Activated T-helper 17 cell treated with anti-CD3 and anti-CD28 coated beads, Interleukin-2, amount 50 U/mL, for 72 hours (primary cell): ENCODE results near the gene WDFY2. TPM values are rescaled to one million over a fixed set of nuclear protein-coding genes. Genes with fewer than 3 reads are reported as not detected.
A peak's percentile ranks its signal among the peaks of the same experiment; 100 is the strongest.

Source experiments
- ATAC-seq: fragments of 150-1000 bp; cut with Tn5 transposase; replicated peaks from 2 replicates; pipeline ENCODE4 v1.10.0; 2021; ENCODE audit warnings: mild to moderate bottlenecking, moderate library complexity
- H3K27ac Mint-ChIP-seq: one replicate; pipeline ENCODE4 v1.8.0; 2022; ENCODE audit warnings: mixed read lengths
- H3K27me3 Mint-ChIP-seq: one replicate; pipeline ENCODE4 v1.8.0; 2022; ENCODE audit warnings: mixed read lengths
- H3K36me3 Mint-ChIP-seq: one replicate; pipeline ENCODE4 v1.8.0; 2022; ENCODE audit warnings: low read depth, mild to moderate bottlenecking, mixed read lengths
- H3K4me1 Mint-ChIP-seq: one replicate; pipeline ENCODE4 v1.8.0; 2022; ENCODE audit warnings: mixed read lengths
- H3K4me3 Mint-ChIP-seq: one replicate; pipeline ENCODE4 v1.8.0; 2022; ENCODE audit warnings: mild to moderate bottlenecking, mixed read lengths
- H3K9me3 Mint-ChIP-seq: one replicate; pipeline ENCODE4 v1.8.0; 2022; ENCODE audit warnings: mixed read lengths
- total RNA-seq, 2 donors: library from RNA; stranded (reverse); gene quantifications; one replicate each; pipeline ENCODE4 v1.2.3, GENCODE V29; 2022

WDFY2 gene
- total RNA-seq, 2 donors from 2014 or later = 16.8 to 31.5 TPM

DNA sequence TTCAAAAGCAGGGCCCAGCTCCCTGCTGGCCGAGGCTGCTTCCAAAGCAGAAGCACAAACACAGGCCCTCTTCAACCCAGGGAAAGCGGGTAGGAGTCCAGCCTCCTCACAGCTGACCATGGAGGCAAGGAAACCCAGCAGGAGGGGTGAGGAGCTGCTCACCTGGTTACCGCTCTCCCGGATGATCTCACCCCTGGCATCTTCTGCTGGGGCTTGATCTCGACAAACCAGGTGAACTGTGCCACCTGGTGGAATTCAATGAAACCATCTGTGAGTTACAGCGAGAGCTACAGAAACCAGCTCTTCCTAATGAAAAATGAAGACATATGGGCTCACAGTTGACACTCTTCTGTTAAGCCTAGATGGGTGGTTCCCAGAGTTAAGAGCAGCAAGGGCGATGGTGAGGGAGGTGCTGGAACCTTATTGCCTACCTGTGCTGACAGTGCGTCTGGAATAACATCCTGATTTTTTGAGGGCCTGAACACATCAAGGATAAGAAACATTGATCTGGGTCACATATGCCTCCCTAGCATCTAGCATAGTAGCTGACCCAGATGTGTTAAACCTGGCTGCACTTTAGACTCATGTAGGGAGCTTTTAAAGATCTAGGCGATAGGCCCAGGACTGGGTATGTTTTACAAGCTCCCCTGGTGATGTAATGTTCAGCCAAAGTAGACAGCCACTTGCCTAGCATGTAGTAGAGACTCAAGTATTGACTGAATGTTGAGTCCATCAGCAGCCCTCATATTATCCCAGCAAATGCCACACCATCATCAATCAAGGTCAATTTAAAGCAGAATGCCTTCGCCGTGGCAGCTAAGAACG, 213.6 kb downstream of the WDFY2 start:
- H3K4me1 Mint-ChIP-seq = peaks cover 22% of the 10 kb centered on the region
- H3K4me3 Mint-ChIP-seq = no peak overlapping the region
- no peaks in the 10 kb centered on the region for H3K27me3 Mint-ChIP-seq
- peaks cover 5% of the 10 kb centered on the region for H3K36me3 Mint-ChIP-seq
- no peaks in the 10 kb centered on the region for H3K9me3 Mint-ChIP-seq
- no peak overlapping the region for H3K27ac Mint-ChIP-seq
- peak; percentile 42 for ATAC-seq

DNA sequence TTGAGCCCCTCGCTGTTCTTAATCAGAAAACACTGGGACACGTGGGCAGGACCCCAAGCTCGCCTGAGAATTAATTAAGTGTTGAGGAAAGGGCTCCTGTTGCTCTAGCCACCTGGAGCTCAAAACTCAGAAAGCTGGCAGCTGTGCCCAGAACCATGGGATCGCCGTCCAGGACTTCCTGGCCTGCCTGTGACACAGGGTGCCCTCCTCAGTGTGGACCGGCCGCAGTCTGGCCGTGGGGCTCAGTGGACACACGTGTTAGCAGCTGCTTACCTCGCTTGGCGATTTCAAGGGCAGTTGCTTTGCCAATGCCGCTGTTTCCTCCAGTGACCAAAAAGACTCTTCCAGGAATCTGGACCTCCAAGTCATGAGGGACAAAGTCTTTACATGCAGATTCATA, 215.0 kb downstream of the WDFY2 start:
- Mint-ChIP-seq H3K9me3 (no peaks in the 10 kb centered on the region), H3K27me3 (no peaks in the 10 kb centered on the region), H3K36me3 (peaks cover 8% of the 10 kb centered on the region), H3K4me1 (peaks cover 10% of the 10 kb centered on the region), H3K27ac (no peak overlapping the region), H3K4me3 (no peak overlapping the region)
- no peak for ATAC-seq

DNA sequence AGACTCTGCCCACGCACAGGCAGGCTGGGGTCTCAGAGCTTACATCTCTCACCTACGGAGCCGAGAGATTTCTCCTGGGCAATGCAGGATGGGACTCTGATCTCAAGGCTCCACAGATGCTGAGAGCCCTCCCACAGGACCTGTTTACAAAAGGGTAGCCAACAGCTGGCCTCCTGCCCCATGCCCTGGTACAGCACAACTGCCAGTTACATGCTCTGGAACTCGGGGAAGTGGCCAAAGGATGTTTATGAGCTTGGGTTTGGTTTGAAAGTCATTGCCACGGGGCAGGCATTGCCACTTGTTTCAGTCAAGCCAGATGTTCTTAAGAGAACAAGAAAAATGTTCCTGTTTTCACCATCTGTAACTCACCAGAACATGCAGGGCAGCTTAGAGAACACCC, 216.2 kb downstream of the WDFY2 start:
- Mint-ChIP-seq H3K9me3 (no peaks in the 10 kb centered on the region), H3K27ac (no peak overlapping the region), H3K4me1 (peaks cover 18% of the 10 kb centered on the region), H3K4me3 (no peak overlapping the region), H3K36me3 (peaks cover 14% of the 10 kb centered on the region), H3K27me3 (no peaks in the 10 kb centered on the region)
- ATAC-seq = no peak

DNA sequence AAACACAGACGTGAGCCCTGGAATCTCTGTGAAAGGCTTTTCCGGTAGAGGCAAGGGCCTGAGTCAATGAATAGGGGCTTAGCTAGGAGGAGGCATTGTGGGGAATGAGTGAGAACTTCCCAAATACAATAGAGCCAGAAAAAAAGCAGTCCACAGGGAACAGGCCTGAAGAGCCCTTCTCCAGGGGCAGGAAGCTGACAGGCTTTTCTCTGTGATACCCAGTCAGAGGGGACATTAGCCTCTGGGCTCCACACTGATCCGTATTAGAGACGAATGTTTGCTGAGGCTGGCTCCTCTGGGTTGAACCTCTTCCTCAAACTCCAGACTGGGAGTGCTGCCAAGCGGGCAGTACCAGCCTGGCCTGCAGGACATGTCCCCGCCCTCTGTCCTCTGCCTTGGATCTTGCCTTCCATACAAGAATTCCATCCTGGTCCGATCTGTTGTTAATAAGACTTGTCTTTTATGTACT, 217.4 kb downstream of the WDFY2 start:
- Mint-ChIP-seq H3K27me3 (no peaks in the 10 kb centered on the region), H3K36me3 (peaks cover 14% of the 10 kb centered on the region), H3K4me3 (peak overlapping the region; percentile 89), H3K27ac (peak overlapping the region; percentile 98), H3K9me3 (no peaks in the 10 kb centered on the region), H3K4me1 (peaks cover 26% of the 10 kb centered on the region)
- no peak for ATAC-seq

DNA sequence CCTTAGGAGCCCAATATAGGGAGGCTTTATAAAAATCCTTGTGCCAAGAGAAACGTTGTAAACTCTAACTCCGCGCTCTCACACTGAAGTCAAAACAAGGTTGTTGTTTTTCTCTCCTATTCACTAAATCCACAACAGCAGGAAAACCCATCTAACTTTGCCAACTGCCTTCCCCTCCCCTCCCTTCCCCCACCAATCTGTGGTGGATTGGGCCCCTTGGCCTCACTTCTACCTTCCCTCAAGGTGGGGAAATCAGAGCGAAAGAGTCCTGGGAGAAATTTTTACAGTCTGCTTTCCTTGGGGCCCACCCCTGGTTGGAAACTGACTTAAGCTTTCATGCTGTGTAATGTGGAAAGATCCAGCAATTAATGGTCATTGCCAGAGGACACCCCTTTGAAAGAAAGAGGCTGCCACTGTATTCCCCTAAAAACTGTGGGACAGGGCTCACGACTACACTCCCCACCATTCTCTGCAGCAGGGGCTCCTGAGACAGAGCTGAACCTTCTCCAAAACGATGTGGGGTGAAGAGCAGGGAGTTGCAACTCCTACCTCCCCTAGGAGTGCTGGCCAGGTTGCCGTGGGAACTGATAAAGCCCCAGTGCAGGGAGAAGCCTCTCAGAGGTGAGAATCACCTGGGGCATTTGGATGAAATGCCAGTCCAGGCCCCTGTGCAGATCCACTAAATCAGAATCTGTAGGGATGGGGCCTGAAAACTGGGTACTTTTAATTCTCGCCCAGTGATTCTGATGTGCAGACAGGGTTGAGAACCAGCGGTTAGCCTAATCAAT, 218.6 kb downstream of the WDFY2 start:
- H3K4me3 Mint-ChIP-seq = peak overlapping the region; percentile 89
- no peak for ATAC-seq
- H3K36me3 Mint-ChIP-seq = peaks cover 14% of the 10 kb centered on the region
- peak overlapping the region; percentile 98 for H3K27ac Mint-ChIP-seq
- no peaks in the 10 kb centered on the region for H3K27me3 Mint-ChIP-seq
- H3K9me3 Mint-ChIP-seq = no peaks in the 10 kb centered on the region
- peaks cover 28% of the 10 kb centered on the region for H3K4me1 Mint-ChIP-seq

DNA sequence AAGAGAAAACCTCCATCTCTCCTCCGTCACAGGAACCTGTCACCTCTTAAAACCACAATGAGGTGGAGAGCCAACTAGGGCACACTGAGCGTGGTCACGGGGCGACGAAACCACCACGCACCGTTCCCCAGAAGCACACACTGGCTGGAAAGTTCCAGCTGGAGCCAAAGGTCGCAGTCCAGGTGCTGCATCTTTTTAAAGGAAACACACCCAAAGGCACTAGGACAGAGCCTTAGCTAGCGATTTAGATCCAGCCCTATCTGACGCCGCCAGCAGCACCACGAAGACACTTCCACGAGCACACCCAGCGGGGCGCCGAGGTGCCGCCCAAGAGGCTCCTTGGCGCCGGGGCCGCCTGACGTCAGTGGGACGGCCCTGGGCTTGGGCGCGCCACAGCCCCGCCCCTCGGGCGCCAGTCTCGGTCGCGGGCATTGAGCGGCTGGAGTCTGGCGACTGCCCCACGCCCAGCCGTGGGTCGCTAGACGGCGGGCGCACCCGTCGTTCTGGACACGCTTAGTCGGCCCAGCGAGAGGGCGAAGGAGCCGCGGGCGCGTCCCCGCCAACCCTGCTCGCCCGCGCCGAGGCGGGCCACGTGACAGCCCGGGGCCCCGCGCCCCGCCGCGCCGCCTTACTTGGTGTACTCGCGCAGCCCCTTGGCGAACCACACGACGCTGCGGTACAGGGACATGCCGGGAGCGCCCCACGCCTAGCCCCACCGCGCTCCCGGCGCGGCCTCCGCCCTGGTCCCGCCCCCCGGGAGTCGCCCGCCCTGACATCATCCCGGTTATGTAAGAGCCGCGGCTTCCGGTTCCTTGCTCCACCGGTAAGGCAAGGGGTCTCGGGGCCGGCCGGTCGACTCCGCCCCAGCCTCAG, 219.4 kb downstream of the WDFY2 start, which contains the start of gene DHRS12:
TSS of gene DHRS12 (minus strand) at position 742 of the 873 bp plus-strand sequence. CDS start 4,504 bp downstream, outside the sequence.
- Mint-ChIP-seq H3K4me3 (peak within 1 kb of the TSS; percentile 89), H3K4me1 (peaks cover 28% of the 10 kb centered on the region), H3K9me3 (no peaks in the 10 kb centered on the region), H3K27ac (peak within 1 kb of the TSS; percentile 98), H3K36me3 (peaks cover 14% of the 10 kb centered on the region), H3K27me3 (no peaks in the 10 kb centered on the region)
- ATAC-seq = peak; percentile 78

DNA sequence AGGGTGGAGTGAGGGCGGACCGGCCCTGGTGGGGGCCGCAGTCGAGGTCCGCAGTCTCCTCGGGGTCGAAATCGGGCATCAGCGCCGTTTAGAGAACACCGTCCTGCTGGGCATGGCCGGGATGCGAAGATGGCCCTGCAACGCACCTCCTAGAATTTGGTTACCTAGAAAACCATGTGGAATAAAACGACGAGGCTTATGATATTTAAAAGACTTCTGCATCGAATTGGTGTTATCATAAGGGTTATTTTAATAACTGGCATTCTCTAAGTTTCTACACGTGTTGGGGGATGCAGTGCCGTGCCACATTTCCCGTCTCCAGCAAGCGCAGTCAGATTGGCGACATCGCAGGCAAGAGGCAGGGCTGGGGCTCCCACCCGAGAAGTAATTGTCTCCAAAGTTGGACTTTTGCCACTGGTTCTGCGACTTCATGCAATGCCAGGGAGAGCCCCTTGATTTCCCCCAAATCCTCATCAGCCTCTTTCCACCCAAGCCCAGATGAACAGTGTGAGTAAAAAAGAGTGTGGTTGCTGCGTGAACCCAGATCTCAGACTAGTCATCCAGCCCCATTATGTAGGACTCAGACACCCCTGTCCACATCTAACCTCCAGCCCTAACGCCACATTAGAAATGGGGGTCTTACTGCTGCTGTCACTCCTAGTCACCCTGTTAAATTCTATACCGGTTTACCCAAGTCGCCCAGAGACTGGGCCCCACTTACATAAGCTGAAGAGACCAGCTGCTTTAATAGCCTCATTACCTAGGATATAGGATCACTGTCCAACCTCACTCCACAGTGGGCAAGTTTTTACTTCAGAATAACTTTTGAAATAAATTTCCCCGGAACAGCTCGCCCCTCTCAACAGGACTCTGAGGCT, 220.3 kb downstream of the WDFY2 start:
- no peaks in the 10 kb centered on the region for H3K9me3 Mint-ChIP-seq
- H3K27me3 Mint-ChIP-seq = no peaks in the 10 kb centered on the region
- H3K27ac Mint-ChIP-seq = peak overlapping the region; percentile 94
- H3K4me1 Mint-ChIP-seq = peaks cover 28% of the 10 kb centered on the region
- ATAC-seq = peak; percentile 36
- peaks cover 20% of the 10 kb centered on the region for H3K36me3 Mint-ChIP-seq
- H3K4me3 Mint-ChIP-seq = peak overlapping the region; percentile 89

DNA sequence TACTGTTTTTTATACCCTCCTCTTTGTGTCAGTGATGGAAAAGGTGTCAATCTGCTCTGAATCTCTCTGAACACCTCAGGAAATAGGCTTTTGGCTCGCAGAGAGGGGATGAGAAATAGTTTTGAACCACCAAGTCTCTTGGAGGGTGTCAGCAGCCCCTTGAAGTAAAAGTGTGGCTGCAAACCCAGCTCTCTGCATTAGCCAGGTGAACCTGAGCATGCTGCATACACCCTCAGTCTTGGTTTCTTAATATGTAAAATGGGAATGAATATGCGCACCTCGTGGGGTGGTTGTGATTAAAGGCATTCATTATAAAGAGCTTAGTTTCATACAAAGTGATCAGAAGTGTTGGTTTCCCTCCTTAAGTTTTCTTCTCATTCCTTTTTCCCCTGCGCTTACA, 221.1 kb downstream of the WDFY2 start:
- Mint-ChIP-seq H3K36me3 (peaks cover 25% of the 10 kb centered on the region), H3K4me1 (peaks cover 28% of the 10 kb centered on the region), H3K27me3 (no peaks in the 10 kb centered on the region), H3K27ac (peak overlapping the region; percentile 94), H3K4me3 (peak overlapping the region; percentile 89), H3K9me3 (no peaks in the 10 kb centered on the region)
- no peak for ATAC-seq

DNA sequence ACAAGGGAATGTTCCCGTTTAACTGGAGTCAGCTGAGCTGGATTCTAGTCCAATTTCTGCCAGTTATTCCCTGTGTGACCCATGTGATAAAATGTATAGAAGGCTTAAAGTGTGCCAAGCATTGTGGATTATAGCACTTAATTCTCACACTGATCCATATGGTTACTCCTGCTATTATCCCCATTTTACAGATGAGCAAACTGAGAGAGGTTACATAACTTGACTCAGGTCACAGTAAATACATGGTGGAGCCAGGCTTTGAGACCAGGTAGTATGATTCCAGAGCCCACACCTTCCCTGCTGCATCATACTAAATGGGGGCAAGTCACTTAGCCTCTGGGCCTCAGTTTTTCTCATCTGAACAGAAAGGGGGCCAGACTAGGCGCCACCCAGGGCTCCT, 221.7 kb downstream of the WDFY2 start:
- peak overlapping the region; percentile 94 for H3K27ac Mint-ChIP-seq
- peak overlapping the region; percentile 89 for H3K4me3 Mint-ChIP-seq
- H3K4me1 Mint-ChIP-seq = peaks cover 28% of the 10 kb centered on the region
- no peaks in the 10 kb centered on the region for H3K9me3 Mint-ChIP-seq
- no peaks in the 10 kb centered on the region for H3K27me3 Mint-ChIP-seq
- ATAC-seq = no peak
- H3K36me3 Mint-ChIP-seq = peaks cover 25% of the 10 kb centered on the region

DNA sequence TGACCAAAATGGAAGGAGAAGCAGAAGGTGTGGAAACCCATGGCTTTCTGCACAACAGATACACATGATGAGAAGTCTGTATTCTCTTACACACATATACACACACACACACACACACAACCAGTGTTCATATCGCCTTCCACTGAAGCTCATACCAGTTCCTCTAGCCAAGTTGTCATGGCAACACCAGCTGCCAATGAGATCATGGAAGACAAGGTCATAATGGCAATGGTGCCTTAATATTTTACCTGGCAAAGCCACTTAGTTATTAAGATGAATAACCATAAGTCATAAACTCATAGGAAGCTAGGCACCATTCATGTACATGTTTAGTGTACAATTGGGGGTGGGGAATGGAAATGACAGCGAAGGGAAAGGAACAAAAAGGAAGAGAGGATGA, 222.3 kb downstream of the WDFY2 start:
- Mint-ChIP-seq H3K27me3 (no peaks in the 10 kb centered on the region), H3K36me3 (peaks cover 25% of the 10 kb centered on the region), H3K4me1 (peaks cover 28% of the 10 kb centered on the region), H3K4me3 (peak overlapping the region; percentile 89), H3K27ac (no peak overlapping the region), H3K9me3 (no peaks in the 10 kb centered on the region)
- ATAC-seq = no peak

DNA sequence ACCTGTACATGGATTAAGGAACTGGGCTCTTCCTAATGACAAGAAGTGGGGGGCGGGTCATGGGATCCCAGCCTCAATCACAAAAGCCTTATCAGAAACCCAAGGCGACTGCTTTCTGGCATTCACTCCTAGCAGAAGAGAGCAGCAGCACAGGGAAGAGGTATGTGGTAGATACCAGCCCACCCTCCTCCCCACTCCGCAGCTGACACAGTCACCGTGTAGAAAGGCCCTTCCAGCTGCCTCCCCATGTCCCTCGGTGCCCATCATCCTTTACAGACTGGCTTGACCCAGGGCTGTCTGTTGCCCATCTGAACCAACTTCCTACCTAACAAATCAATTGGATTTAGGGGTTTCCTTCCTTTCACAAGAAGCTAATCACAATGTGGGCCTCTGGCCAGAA, 222.8 kb downstream of the WDFY2 start:
- no peak for ATAC-seq
- H3K4me1 Mint-ChIP-seq = peaks cover 25% of the 10 kb centered on the region
- no peaks in the 10 kb centered on the region for H3K27me3 Mint-ChIP-seq
- H3K4me3 Mint-ChIP-seq = no peak overlapping the region
- no peak overlapping the region for H3K27ac Mint-ChIP-seq
- peaks cover 25% of the 10 kb centered on the region for H3K36me3 Mint-ChIP-seq
- no peaks in the 10 kb centered on the region for H3K9me3 Mint-ChIP-seq

DNA sequence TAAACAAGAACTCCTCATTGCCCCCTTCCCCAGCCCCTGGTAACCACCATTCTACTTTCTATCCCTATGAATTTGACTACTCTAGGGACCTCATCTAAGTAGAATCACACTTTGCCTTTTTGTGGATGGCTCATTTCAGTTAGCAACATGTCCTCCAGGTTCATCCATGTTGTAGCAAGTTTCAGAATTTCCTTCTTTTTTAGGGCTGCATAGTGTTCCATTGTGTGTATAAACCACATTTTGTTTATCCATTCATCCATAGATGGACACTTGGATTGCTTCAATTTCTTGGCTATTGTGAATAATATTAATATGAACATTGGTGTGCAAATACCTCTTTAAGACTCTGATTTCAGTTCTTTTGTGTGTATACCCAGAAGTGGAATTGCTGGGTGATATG, 224.5 kb downstream of the WDFY2 start:
- Mint-ChIP-seq H3K4me3 (no peak overlapping the region), H3K9me3 (no peaks in the 10 kb centered on the region), H3K4me1 (peaks cover 22% of the 10 kb centered on the region), H3K27me3 (no peaks in the 10 kb centered on the region), H3K36me3 (peaks cover 19% of the 10 kb centered on the region), H3K27ac (no peak overlapping the region)
- no peak for ATAC-seq

DNA sequence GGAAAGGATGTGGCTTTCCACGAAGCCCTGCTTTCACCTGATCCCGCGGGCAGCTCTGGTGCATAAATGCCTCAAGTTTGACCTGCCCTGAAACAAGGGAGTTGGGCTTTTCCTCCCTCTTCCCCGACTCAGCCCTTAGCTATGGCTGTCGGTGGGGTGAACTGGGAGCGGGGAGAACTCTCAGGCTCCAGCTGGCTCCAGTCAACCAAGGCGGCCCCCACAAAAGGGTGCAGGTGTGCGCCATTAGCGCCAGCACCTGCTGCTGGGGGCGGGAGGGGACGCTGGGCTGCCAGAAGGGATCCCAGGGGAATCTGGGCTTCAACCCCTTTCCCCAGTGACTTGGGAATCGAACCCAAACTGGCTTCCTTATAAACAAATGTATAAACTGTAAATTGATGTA, 226.8 kb downstream of the WDFY2 start:
- Mint-ChIP-seq H3K4me1 (peaks cover 16% of the 10 kb centered on the region), H3K27ac (peak overlapping the region; percentile 67), H3K9me3 (no peaks in the 10 kb centered on the region), H3K27me3 (no peaks in the 10 kb centered on the region), H3K4me3 (no peak overlapping the region), H3K36me3 (peaks cover 10% of the 10 kb centered on the region)
- ATAC-seq = no peak
